D721Med (cell line): ENCODE measurements around the gene TKTL2.
A peak's percentile ranks its signal among the peaks of the same experiment; 100 is the strongest.

ENCODE experiments used
- DNase-seq: peaks from one replicate; pipeline ENCODE4 v3.0.0; 2011; ENCODE audit warnings: low spot score; ENCODE audit not compliant: insufficient read length
- FAIRE-seq: peaks from 2 replicates; lab custom pipeline; 2011; peaks lifted over from hg19 to GRCh38; lab: Jason Lieb, UNC
- CTCF ChIP-seq: IDR thresholded peaks from 2 replicates; pipeline ENCODE4 v1.5.1; 2012; ENCODE audit warnings: mild to moderate bottlenecking, control low read depth; ENCODE audit not compliant: insufficient read depth; ENCODE audit errors: missing control alignments

Gene TKTL2

DNA sequence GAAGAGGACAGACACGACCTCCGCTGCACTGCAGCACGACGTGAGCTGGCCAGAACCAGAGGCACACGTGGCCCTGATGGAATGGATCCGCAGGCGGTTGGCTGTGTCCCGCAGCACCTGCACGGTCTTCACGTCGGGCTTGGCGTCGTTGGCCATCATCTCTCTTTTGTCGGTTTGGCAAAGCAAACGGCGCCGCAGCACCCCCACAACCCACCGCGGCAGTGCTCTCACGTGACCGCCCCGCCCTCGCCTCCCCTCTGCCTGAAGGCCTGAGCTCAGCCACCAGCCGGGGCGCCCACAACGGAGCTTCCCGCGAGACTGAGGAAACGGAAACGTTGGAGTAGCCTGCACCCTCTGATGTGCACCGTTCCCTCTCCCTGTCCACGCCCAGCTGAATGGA is at the start of gene TKTL2:
TKTL2 (minus strand) TSS at position 179 of the 400 bp plus-strand sequence; CDS start at position 159, 20 bp downstream.
- DNase-seq (no peak), FAIRE-seq (no peak)
- no peak for TF ChIP-seq CTCF

DNA sequence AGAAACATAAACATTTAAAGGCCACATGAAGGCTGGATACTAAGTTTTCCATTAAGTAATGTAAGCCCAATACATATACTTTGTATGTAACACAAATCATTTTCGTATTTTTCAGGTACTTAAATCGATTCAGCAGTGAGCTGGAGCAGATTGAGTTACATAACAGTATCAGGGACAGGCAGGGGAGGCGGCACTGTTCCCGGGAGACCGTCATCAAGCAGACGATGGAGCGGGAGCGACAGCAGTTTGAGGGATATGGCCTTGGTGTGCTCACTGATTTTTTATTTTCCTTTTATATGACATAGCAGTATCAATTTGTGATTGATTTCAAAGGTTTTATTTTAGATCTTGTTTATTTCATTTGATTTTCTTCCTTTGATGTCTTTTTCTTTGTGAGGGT is 41.6 kb upstream of the TKTL2 start:
- DNase-seq (no peak), FAIRE-seq (no peak)
- no peak for TF ChIP-seq CTCF

DNA sequence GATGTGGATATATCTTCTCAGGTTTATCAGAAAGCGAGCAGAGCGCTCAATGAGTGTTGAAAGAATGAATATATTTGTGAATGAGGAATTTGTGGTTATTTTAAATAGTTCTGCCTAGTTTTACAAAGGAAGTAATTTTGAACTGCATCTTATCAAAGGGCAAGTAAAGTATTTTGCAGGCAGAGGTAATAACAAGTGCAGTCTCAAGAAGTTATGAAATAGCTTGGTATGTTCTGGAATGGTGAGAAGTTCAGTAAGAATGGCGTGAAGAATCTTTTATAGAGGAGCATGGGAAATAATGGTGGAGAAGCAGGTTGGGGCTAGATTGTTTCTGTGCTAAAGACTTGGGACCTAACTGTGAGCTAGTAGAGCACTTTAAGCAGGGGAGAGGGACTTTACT is 31.8 kb upstream of the TKTL2 start:
- DNase-seq (no peak), FAIRE-seq (peak; percentile 21)
- TF ChIP-seq CTCF, result no peak

GRCh38 chr4:163500586-163500985 is 27.0 kb upstream of the TKTL2 start:
- no peak for DNase-seq
- TF ChIP-seq CTCF, result no peak
- FAIRE-seq, result no peak

DNA sequence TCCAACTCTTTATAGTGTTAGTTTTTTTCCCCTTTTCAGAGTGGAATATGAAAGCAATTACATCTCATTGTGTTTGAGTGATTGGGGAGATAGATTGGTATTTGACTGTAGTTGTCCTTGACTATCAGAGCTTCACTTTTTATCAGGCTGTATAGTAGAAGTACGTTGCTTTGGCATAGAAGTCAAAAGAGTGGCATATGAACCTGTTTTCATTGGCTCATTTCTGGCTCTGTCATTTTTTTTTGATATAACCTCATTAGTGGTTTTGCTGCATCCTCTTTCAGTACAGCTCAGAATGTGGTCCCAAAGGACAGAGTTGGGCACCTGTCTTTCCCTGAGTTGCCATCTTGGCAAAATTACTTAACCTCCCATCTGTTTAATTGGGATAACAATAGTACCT is 22.3 kb upstream of the TKTL2 start:
- TF ChIP-seq CTCF, result no peak
- DNase-seq (no peak), FAIRE-seq (peak; percentile 46)

DNA sequence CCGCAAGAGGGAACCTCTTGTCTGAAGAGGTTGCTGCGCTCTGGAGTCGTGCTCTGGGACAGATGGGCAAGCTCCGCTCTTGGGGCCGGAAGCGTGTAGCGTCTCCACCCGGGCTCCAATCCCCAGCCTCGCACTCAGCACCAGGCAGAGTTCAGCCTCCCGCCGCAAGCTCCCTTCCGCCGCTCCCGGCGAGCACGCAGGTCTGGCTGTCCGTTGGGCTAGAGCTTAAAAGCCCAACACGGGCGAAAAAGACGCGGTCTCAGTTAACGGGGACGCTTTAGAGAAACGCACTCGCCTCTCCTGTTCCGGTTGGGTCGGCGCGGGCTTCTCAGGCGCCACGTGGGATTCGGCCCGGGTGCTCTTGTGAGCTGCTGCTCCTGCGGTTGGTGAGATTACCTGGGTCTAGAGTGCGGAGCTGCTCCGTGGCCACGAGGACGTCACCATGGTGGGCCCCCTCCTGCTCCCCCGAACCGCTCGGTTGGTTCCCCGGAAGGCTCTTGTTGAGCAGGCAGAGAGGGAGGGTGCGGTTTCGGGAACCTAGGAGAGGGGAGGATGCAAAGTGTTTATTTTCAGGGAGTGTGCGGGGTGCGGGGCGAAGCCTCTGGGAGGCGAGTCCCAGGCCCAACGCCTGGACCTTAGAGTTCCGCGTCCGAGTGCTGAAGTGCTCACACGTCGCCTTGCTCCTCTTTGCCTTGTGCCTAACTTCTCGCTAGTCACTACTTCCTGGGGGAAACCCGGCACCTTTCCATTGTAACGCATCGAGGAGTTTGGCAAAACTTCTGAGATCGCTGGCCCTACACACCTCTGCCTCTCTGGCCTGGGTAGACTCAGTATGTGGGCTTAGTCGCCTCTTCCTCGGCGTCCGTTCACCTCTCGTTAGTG is 21.0 kb upstream of the TKTL2 start, which contains the start of gene TMA16:
TMA16 (plus strand) TSS at position 331 of the 882 bp plus-strand sequence; CDS start at position 443, 112 bp downstream.
- FAIRE-seq (no peak), DNase-seq (peak; percentile 47)
- no peak for TF ChIP-seq CTCF
